ENCODE results near the gene INCENP.
A peak's percentile ranks its signal among the peaks of the same experiment; 100 is the strongest.
"Not testable (repeated sequence)": the region's sequence is repeated elsewhere in the genome, so short reads cannot be mapped to it uniquely, and the experiment has no call there.

Gene INCENP

GRCh38 chr11:62169448-62169847, 45.6 kb downstream of the INCENP start:
- no peak for DNase-seq (ENCODE audit: low read depth, low spot score)

GRCh38 chr11:62169935-62170334, 46.1 kb downstream of the INCENP start:
- DNase-seq (ENCODE audit: low read depth, low spot score), result no peak

- peak; percentile 67 for DNase-seq (ENCODE audit: low read depth, low spot score)
Observed at GRCh38 chr11:62171261-62171723, 47.5 kb downstream of the INCENP start.

- no peak for DNase-seq (ENCODE audit: low read depth, low spot score)
Observed at GRCh38 chr11:62172294-62172693, 48.5 kb downstream of the INCENP start.

GRCh38 chr11:62176766-62177165, 53.0 kb downstream of the INCENP start:
- DNase-seq (ENCODE audit: low read depth, low spot score), result no peak

GRCh38 chr11:62179995-62180394, 56.2 kb downstream of the INCENP start:
- no peak for DNase-seq (ENCODE audit: low read depth, low spot score)

GRCh38 chr11:62181097-62181496, 57.3 kb downstream of the INCENP start:
- DNase-seq (ENCODE audit: low read depth, low spot score), result no peak

- DNase-seq (ENCODE audit: low read depth, low spot score), result no peak
Observed at GRCh38 chr11:62182147-62182891, 58.5 kb downstream of the INCENP start.

- no peak for DNase-seq (ENCODE audit: low read depth, low spot score)
Observed at GRCh38 chr11:62186195-62186594, 62.4 kb downstream of the INCENP start.

- DNase-seq (ENCODE audit: low read depth, low spot score), result no peak
Observed at GRCh38 chr11:62190011-62190410, 66.2 kb downstream of the INCENP start, which contains the start of gene SCGB1D1. SCGB1D1 (plus strand) TSS chr11:62190216; CDS start chr11:62190285, 69 bp downstream.

- DNase-seq (ENCODE audit: low read depth, low spot score), result no peak
Observed at GRCh38 chr11:62193952-62194351, 70.1 kb downstream of the INCENP start.

GRCh38 chr11:62195010-62195409, 71.2 kb downstream of the INCENP start:
- DNase-seq (ENCODE audit: low read depth, low spot score), result not testable (repeated sequence)

GRCh38 chr11:62195945-62196344, 72.1 kb downstream of the INCENP start:
- DNase-seq (ENCODE audit: low read depth, low spot score), result no peak

GRCh38 chr11:62197400-62197799, 73.6 kb downstream of the INCENP start:
- not testable (repeated sequence) for DNase-seq (ENCODE audit: low read depth, low spot score)

GRCh38 chr11:62201376-62201775, 77.6 kb downstream of the INCENP start:
- DNase-seq (ENCODE audit: low read depth, low spot score), result no peak
